ENCODE measurements around the gene ADAP2. TPM values are rescaled to one million over a fixed set of nuclear protein-coding genes. Genes with fewer than 3 reads are reported as not detected.

Gene ADAP2
- total and polyA plus RNA-seq, 2 of the 8 experiments (the other 6 are each of a cell fraction or from before 2014, with no cell fraction given) = 0.76 to 1.1 TPM

GRCh38 chr17:30969989-30970830 is 48.5 kb downstream of the ADAP2 start:
- no peak overlapping the region for H2AK5ac ChIP-seq (ENCODE audit: low read depth, low read length)
- H3K56ac ChIP-seq (replicated peaks; ENCODE audit: insufficient read length, low read depth, low read length) = peak overlapping the region; percentile 47
- H3K27me3 ChIP-seq (replicated peaks in 1 of 4; ENCODE audit: control insufficient read depth in 3 of 4, extremely low read depth in 1 of 4, insufficient read depth in 3 of 4, low read length in 3 of 4) = no peaks in the 10 kb centered on the region; a peak in 1 of 7 replicates
- no peaks in the 10 kb centered on the region for H4K20me1 ChIP-seq (replicated peaks in 1 of 2; ENCODE audit: control insufficient read depth in 1 of 2, insufficient read depth in 2 of 2, low read length in 2 of 2)
- H3K4me3 ChIP-seq (ENCODE audit: extremely low read depth in 1 of 4, insufficient read depth in 2 of 4, low read depth in 3 of 4, low read length in 4 of 4) = peak overlapping the region; percentile 65 to 75 (median 71)
- H2BK15ac ChIP-seq (ENCODE audit: low read length) = no peak overlapping the region
- H3K23ac ChIP-seq (ENCODE audit: insufficient read length) = no peak overlapping the region
- H2BK12ac ChIP-seq (ENCODE audit: low read depth, low read length) = peak overlapping the region; percentile 46; the same call in 1 of the 2 replicates
- H3K14ac ChIP-seq (ENCODE audit: insufficient read length) = no peak overlapping the region
- TF ChIP-seq TAF1 (IDR thresholded peaks at IDR 0.05; ENCODE audit: low read depth, low read length) = no peak
- TF ChIP-seq BACH1 (IDR thresholded peaks at IDR 0.05; ENCODE audit: low read length) = no peak
- TF ChIP-seq JUND (IDR thresholded peaks at IDR 0.05; ENCODE audit: low read length) = no peak
- no peak for TF ChIP-seq KDM5A (IDR thresholded peaks at IDR 0.05; ENCODE audit: low read length)
- no peak for TF ChIP-seq SIX5 (IDR thresholded peaks at IDR 0.05; ENCODE audit: low read depth, low read length)
- H3K23me2 ChIP-seq (ENCODE audit: low read depth, low read length) = peaks cover 6% of the 10 kb centered on the region; the same call in 1 of the 2 replicates
- no peaks in the 10 kb centered on the region; a peak in 1 of 4 replicates for H3K9me3 ChIP-seq (ENCODE audit: insufficient read depth in 2 of 2, low read depth in 1 of 2, low read length in 1 of 2)
- peak overlapping the region in 3 of 4 experiments; percentile 71 to 79 (median 73); a peak in 6 of 7 replicates for H3K9ac ChIP-seq (replicated peaks in 1 of 4; ENCODE audit: extremely low read depth in 1 of 4, low read depth in 3 of 4, low read length in 3 of 4)
- H2BK5ac ChIP-seq (ENCODE audit: low read depth, low read length) = peak overlapping the region; percentile 60; the same call in 1 of the 2 replicates
- peak overlapping the region; percentile 93; the same call in 1 of the 2 replicates for H3K18ac ChIP-seq (ENCODE audit: extremely low read depth, low read length)
- H3K27ac ChIP-seq (ENCODE audit: low read depth, low read length) = peak overlapping the region; percentile 80
- peak overlapping the region; percentile 89 to 97 for H3K4me2 ChIP-seq (ENCODE audit: insufficient read depth in 1 of 2, low read depth in 2 of 2, low read length in 2 of 2)
- H4K8ac ChIP-seq (ENCODE audit: extremely low read depth, insufficient read depth, low read length) = peak overlapping the region; percentile 90; the same call in 1 of the 2 replicates
- H4K91ac ChIP-seq (replicated peaks; ENCODE audit: insufficient read length, low read length) = no peak overlapping the region
- 9% methylated on average over 31 of the region's 31 CpGs; no CpG with 5 or more reads in 1 of the 2 experiments for whole genome bisulfite sequencing, 2 experiments (ENCODE audit: extremely low coverage in 1 of 2, insufficient coverage in 1 of 2, insufficient read length in 1 of 2, insufficient replicate concordance in 2 of 2, low coverage in 1 of 2, low lambda C conversion rate in 2 of 2, missing lambda C conversion rate in 1 of 2)
- H2BK20ac ChIP-seq (ENCODE audit: low read length) = no peak overlapping the region
- no peaks in the 10 kb centered on the region for H3K4me1 ChIP-seq (replicated peaks in 1 of 4; ENCODE audit: control insufficient read depth in 3 of 4, insufficient read depth in 4 of 4, low read length in 3 of 4)
- peak overlapping the region; percentile 45 for H2AFZ ChIP-seq (ENCODE audit: low read length)
- no peaks in the 10 kb centered on the region for H3K79me1 ChIP-seq (ENCODE audit: low read depth, low read length)
- no peaks in the 10 kb centered on the region for H3K36me3 ChIP-seq (ENCODE audit: control insufficient read depth in 2 of 4, insufficient read depth in 4 of 4, low read length in 3 of 4)
- H4K5ac ChIP-seq (ENCODE audit: insufficient read length, low read depth, low read length) = peak overlapping the region; percentile 73
- POLR2A ChIA-PET (ENCODE audit: partially characterized antibody) = interaction anchor here (0.5 to 3.0 kb wide), 10 partner anchors 13 to 407 kb away, joined by 3 to 16 read pairs (median 4); partner anchors contain the start of genes ATAD5 and TEFM
- H2BK120ac ChIP-seq (replicated peaks; ENCODE audit: low read depth, low read length) = no peak overlapping the region
- no peak for FAIRE-seq
- H3K79me2 ChIP-seq (ENCODE audit: control insufficient read depth in 1 of 2, insufficient read depth in 2 of 2, low read length in 2 of 2) = no peaks in the 10 kb centered on the region
- H3K4ac ChIP-seq (replicated peaks; ENCODE audit: insufficient read length, low read depth, low read length) = no peak overlapping the region
- DNase-seq (ENCODE audit: low read depth in 1 of 2, low spot score in 2 of 2) = peak in 1 of 2 experiments; percentile 56
- CTCF ChIA-PET (ENCODE audit: partially characterized antibody) = interaction anchor here (0.9 to 1.6 kb wide), 3 partner anchors 19 to 246 kb away, joined by 3 to 4 read pairs (median 3); no protein-coding TSS in a partner anchor

Measured in H1 (cell line).